ENCODE data around the gene RGMA.

DNA sequence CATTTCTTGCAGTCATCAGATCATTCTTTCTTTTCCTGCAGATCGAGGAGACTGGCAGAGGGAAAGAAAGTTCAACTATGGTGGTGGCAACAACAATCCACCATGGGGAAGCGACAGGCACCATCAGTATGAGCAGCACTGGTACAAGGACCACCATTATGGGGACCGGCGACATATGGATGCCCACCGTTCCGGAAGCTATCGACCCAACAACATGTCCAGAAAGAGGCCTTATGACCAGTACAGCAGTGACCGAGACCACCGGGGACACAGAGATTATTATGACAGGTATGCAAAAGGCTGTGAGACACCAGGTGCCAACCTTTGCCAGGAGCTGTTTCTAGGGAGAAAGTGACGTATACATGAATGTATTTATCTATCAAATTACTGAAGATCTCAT, 69.0 kb downstream of the RGMA start:
- TF ChIP-seq, protein P1, sequence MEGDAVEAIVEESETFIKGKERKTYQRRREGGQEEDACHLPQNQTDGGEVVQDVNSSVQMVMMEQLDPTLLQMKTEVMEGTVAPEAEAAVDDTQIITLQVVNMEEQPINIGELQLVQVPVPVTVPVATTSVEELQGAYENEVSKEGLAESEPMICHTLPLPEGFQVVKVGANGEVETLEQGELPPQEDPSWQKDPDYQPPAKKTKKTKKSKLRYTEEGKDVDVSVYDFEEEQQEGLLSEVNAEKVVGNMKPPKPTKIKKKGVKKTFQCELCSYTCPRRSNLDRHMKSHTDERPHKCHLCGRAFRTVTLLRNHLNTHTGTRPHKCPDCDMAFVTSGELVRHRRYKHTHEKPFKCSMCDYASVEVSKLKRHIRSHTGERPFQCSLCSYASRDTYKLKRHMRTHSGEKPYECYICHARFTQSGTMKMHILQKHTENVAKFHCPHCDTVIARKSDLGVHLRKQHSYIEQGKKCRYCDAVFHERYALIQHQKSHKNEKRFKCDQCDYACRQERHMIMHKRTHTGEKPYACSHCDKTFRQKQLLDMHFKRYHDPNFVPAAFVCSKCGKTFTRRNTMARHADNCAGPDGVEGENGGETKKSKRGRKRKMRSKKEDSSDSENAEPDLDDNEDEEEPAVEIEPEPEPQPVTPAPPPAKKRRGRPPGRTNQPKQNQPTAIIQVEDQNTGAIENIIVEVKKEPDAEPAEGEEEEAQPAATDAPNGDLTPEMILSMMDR (IDR thresholded peaks at IDR 0.05) = no peak
- TF ChIP-seq POLR2A (IDR thresholded peaks at IDR 0.05) = no peak
- no peak for TF ChIP-seq EP300 (IDR thresholded peaks at IDR 0.05)
